Measurements from ENCODE around the gene PARP11.
"Not testable (repeated sequence)": the region's sequence is repeated elsewhere in the genome, so short reads cannot be mapped to it uniquely, and the experiment has no call there.

PARP11 gene

GRCh38 chr12:3863756-3864155 lies 9.4 kb downstream of the PARP11 start:
- no peaks in the 10 kb centered on the region for H3K27me3 Mint-ChIP-seq (ENCODE audit: low read depth)
- H3K9me3 Mint-ChIP-seq = peaks cover 47% of the 10 kb centered on the region
- peaks cover 72% of the 10 kb centered on the region for H3K36me3 Mint-ChIP-seq (ENCODE audit: low read depth)
- TF ChIP-seq CTCF (IDR thresholded peaks at IDR 0.05; ENCODE audit: unreplicated experiment in 3 of 3) = no peak
- no peak overlapping the region for H3K4me3 Mint-ChIP-seq
- no peaks in the 10 kb centered on the region for H3K4me1 Mint-ChIP-seq
- no peak overlapping the region for H3K27ac Mint-ChIP-seq

- Mint-ChIP-seq H3K27me3 (ENCODE audit: low read depth) (no peaks in the 10 kb centered on the region), H3K9me3 (peaks cover 29% of the 10 kb centered on the region), H3K4me1 (peaks cover 5% of the 10 kb centered on the region), H3K4me3 (no peak overlapping the region), H3K36me3 (ENCODE audit: low read depth) (peaks cover 69% of the 10 kb centered on the region), H3K27ac (no peak overlapping the region)
- no peak for TF ChIP-seq CTCF (IDR thresholded peaks at IDR 0.05; ENCODE audit: unreplicated experiment in 3 of 3)
These were observed 30.7 kb downstream of the PARP11 start for GRCh38 chr12:3842517-3842916.

GRCh38 chr12:3841783-3842182 lies 31.4 kb downstream of the PARP11 start:
- Mint-ChIP-seq H3K4me1 (peaks cover 5% of the 10 kb centered on the region), H3K27ac (no peak overlapping the region), H3K27me3 (ENCODE audit: low read depth) (no peaks in the 10 kb centered on the region), H3K4me3 (no peak overlapping the region), H3K9me3 (peaks cover 25% of the 10 kb centered on the region), H3K36me3 (ENCODE audit: low read depth) (peaks cover 69% of the 10 kb centered on the region)
- TF ChIP-seq CTCF (IDR thresholded peaks at IDR 0.05; ENCODE audit: unreplicated experiment in 3 of 3) = no peak

GRCh38 chr12:3840833-3841232 lies 32.4 kb downstream of the PARP11 start:
- H3K4me3 Mint-ChIP-seq; H3K27me3 Mint-ChIP-seq (ENCODE audit: low read depth); H3K4me1 Mint-ChIP-seq; H3K27ac Mint-ChIP-seq: not testable (repeated sequence)
- peaks cover 28% of the 10 kb centered on the region for H3K9me3 Mint-ChIP-seq
- H3K36me3 Mint-ChIP-seq (ENCODE audit: low read depth) = peaks cover 74% of the 10 kb centered on the region

- not testable (repeated sequence) for H3K4me3 Mint-ChIP-seq; H3K27me3 Mint-ChIP-seq (ENCODE audit: low read depth); H3K4me1 Mint-ChIP-seq
- H3K9me3 Mint-ChIP-seq = peaks cover 34% of the 10 kb centered on the region
- H3K36me3 Mint-ChIP-seq (ENCODE audit: low read depth) = peaks cover 78% of the 10 kb centered on the region
- H3K27ac Mint-ChIP-seq = peak overlapping the region in 2 of 3 experiments; percentile 40 to 61
These were observed 33.5 kb downstream of the PARP11 start for GRCh38 chr12:3839745-3840144.

GRCh38 chr12:3838701-3839548 lies 34.3 kb downstream of the PARP11 start:
- not testable (repeated sequence) for H3K4me3 Mint-ChIP-seq; H3K27ac Mint-ChIP-seq; H3K4me1 Mint-ChIP-seq; H3K27me3 Mint-ChIP-seq (ENCODE audit: low read depth)
- H3K9me3 Mint-ChIP-seq = peaks cover 34% of the 10 kb centered on the region
- peaks cover 71% of the 10 kb centered on the region for H3K36me3 Mint-ChIP-seq (ENCODE audit: low read depth)

GRCh38 chr12:3838076-3838475 lies 35.1 kb downstream of the PARP11 start:
- H3K9me3 Mint-ChIP-seq = peaks cover 34% of the 10 kb centered on the region
- no peak overlapping the region for H3K4me3 Mint-ChIP-seq
- no peak for TF ChIP-seq CTCF (IDR thresholded peaks at IDR 0.05; ENCODE audit: unreplicated experiment in 3 of 3)
- peaks cover 64% of the 10 kb centered on the region for H3K36me3 Mint-ChIP-seq (ENCODE audit: low read depth)
- H3K4me1 Mint-ChIP-seq = peaks cover 5% of the 10 kb centered on the region
- H3K27ac Mint-ChIP-seq = no peak overlapping the region
- no peaks in the 10 kb centered on the region for H3K27me3 Mint-ChIP-seq (ENCODE audit: low read depth)
